Panc1 (cell line): ENCODE measurements around the gene BAIAP2.

Experiments
- POLR2AphosphoS5 ChIP-seq: IDR thresholded peaks from 2 replicates; pipeline ENCODE4 v1.6.1; 2012; ENCODE audit warnings: mild to moderate bottlenecking, low read depth, low read length, moderate library complexity
- SIN3A ChIP-seq: IDR thresholded peaks from 2 replicates; pipeline ENCODE4 v1.6.1; 2012; ENCODE audit warnings: low read depth, mild to moderate bottlenecking, low read length, moderate library complexity, borderline replicate concordance; ENCODE audit not compliant: insufficient read depth
- TF ChIP-seq, protein P1 (sequence below): fragments of 450-650 bp; IDR thresholded peaks from 2 replicates; pipeline ENCODE4 v1.5.1; 2017; ENCODE audit warnings: mild to moderate bottlenecking

DNA sequence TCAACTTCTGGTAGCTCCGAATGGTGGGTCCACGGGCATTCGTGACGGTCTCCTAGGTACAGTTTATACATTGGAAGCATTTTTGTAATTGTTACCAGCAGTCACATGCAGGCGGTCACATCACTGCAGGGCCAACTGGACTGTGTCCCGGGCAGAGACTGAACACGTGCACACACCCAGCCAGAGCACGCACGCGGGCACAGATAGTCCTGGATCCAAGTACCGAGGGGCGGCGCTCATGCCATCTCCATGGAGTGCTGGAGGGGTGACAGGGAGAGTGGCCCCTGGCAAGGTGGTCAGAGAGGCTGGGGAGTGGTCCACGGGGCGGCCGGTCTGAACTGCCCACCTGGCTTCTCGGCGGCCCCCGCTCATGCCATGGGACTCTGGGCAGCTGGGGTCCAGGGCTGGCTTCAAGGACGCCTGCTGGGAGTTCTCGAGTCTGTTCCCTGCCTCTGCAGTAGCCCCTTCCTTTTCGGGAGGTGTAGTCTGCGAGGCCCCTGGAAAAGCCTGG lies 34.2 kb downstream of the BAIAP2 start:
- TF ChIP-seq, protein P1, sequence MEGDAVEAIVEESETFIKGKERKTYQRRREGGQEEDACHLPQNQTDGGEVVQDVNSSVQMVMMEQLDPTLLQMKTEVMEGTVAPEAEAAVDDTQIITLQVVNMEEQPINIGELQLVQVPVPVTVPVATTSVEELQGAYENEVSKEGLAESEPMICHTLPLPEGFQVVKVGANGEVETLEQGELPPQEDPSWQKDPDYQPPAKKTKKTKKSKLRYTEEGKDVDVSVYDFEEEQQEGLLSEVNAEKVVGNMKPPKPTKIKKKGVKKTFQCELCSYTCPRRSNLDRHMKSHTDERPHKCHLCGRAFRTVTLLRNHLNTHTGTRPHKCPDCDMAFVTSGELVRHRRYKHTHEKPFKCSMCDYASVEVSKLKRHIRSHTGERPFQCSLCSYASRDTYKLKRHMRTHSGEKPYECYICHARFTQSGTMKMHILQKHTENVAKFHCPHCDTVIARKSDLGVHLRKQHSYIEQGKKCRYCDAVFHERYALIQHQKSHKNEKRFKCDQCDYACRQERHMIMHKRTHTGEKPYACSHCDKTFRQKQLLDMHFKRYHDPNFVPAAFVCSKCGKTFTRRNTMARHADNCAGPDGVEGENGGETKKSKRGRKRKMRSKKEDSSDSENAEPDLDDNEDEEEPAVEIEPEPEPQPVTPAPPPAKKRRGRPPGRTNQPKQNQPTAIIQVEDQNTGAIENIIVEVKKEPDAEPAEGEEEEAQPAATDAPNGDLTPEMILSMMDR, result no peak
- TF ChIP-seq POLR2AphosphoS5 (no peak), SIN3A (no peak)
